Uterus (tissue), 4 donors: ENCODE results near the gene PPP4R4. TPM values are rescaled to one million over a fixed set of nuclear protein-coding genes. Genes with fewer than 3 reads are reported as not detected.
"Not testable (repeated sequence)": the region's sequence is repeated elsewhere in the genome, so short reads cannot be mapped to it uniquely, and the experiment has no call there.

Experiments
- DNase-seq, 2 donors: peaks; one replicate each; pipeline ENCODE4 v3.0.0-alpha.2; 2019 to 2020
- H3K27ac ChIP-seq, 2 donors: fragments of 200-600 bp; sonication (generic); 1 replicate in 1 of 2; 2 replicates in 1 of 2; pipeline ENCODE4 v1.5.1; 2016 to 2018
- H3K27me3 ChIP-seq, 2 donors: fragments of 200-600 bp; sonication (generic); one replicate each; pipeline ENCODE4 v1.5.1; 2018 to 2019; ENCODE audit warnings: control low read depth in 1 of 2
- H3K36me3 ChIP-seq, 2 donors: fragments of 200-600 bp; sonication (generic); one replicate each; pipeline ENCODE4 v1.5.1; 2019; ENCODE audit warnings: control low read depth in 1 of 2
- H3K4me1 ChIP-seq, 2 donors: fragments of 200-600 bp; sonication (generic); one replicate each; pipeline ENCODE4 v1.5.1; 2018 to 2019; ENCODE audit warnings: control low read depth in 1 of 2
- H3K4me3 ChIP-seq, 2 donors: fragments of 200-600 bp; sonication (generic); 1 replicate in 1 of 2; 2 replicates in 1 of 2; pipeline ENCODE4 v1.5.1; 2018 to 2019; ENCODE audit warnings: mild to moderate bottlenecking in 1 of 2
- H3K9me3 ChIP-seq, 2 donors: fragments of 200-600 bp; sonication (generic); one replicate each; pipeline ENCODE4 v1.5.1; 2019; ENCODE audit warnings: control low read depth in 1 of 2
- POLR2A ChIP-seq, 2 donors: fragments of 450-650 bp; IDR thresholded peaks; one replicate each; pipeline ENCODE4 v1.6.1; 2016; ENCODE audit warnings: antibody characterized with exemption in 2 of 2, mild to moderate bottlenecking in 1 of 2, moderate library complexity in 1 of 2
- intact Hi-C: fragments of 100-400 bp; cut with DNase I; formaldehyde crosslinking; loops from one replicate; pipeline ENCODE4 v1.15.1; 2023; ENCODE audit warnings: low total_unique reads
- total RNA-seq, 4 donors: library from RNA; depleted of rRNA in 3 of 4; stranded (reverse); fragments of >200 nt in 3 of 4; gene quantifications; one replicate each; pipeline versions ENCODE4 v1.1.0 to v1.2.4, GENCODE V29; 2014 to 2023
- TF ChIP-seq, protein P1 (sequence below), 4 experiments: fragments of 200-600 bp in 2 of 4; fragments of 450-650 bp in 2 of 4; sonication (generic) in 2 of 4; IDR thresholded peaks; one replicate each; pipeline ENCODE4 v1.5.1; 2016 to 2019; ENCODE audit warnings: antibody characterized with exemption in 4 of 4, mild to moderate bottlenecking in 2 of 4, moderate library complexity in 1 of 4
- donor health status: DM: yes; HTN: yes; CAD: no.

Gene PPP4R4
- total RNA-seq, 4 donors from 2014 or later: 0.59 to 4.1 (median 2.0) TPM

DNA sequence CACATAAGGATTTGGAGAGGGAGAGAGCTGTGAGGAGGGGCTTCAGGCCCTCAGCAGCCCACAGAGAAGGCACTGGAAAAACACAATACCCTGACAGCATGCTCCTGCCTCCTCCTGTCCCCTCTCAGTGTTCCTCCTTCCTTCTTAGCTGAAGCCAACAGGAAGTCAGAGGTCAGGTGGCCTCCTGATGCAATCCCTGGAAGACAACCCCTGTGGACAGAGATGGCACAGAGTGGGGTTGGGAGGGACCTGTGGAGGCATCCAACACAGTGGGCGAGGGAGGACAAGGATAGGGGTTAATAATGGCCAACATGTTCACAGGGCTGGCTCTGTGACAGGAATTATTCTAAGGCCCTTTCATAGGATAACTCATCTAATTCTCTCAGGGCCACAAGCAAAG is 29.4 kb upstream of the PPP4R4 start:
- Histone ChIP-seq H3K36me3 (no peaks in the 10 kb centered on the region), H3K9me3 (no peaks in the 10 kb centered on the region), H3K27ac (no peak overlapping the region), H3K27me3 (no peaks in the 10 kb centered on the region), H3K4me1 (no peaks in the 10 kb centered on the region), H3K4me3 (no peak overlapping the region)
- intact Hi-C loops: no loop called here
- no peak for TF ChIP-seq POLR2A (IDR thresholded peaks at IDR 0.05)
- TF ChIP-seq, protein P1, sequence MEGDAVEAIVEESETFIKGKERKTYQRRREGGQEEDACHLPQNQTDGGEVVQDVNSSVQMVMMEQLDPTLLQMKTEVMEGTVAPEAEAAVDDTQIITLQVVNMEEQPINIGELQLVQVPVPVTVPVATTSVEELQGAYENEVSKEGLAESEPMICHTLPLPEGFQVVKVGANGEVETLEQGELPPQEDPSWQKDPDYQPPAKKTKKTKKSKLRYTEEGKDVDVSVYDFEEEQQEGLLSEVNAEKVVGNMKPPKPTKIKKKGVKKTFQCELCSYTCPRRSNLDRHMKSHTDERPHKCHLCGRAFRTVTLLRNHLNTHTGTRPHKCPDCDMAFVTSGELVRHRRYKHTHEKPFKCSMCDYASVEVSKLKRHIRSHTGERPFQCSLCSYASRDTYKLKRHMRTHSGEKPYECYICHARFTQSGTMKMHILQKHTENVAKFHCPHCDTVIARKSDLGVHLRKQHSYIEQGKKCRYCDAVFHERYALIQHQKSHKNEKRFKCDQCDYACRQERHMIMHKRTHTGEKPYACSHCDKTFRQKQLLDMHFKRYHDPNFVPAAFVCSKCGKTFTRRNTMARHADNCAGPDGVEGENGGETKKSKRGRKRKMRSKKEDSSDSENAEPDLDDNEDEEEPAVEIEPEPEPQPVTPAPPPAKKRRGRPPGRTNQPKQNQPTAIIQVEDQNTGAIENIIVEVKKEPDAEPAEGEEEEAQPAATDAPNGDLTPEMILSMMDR (IDR thresholded peaks at IDR 0.05): no peak
- no peak for DNase-seq

DNA sequence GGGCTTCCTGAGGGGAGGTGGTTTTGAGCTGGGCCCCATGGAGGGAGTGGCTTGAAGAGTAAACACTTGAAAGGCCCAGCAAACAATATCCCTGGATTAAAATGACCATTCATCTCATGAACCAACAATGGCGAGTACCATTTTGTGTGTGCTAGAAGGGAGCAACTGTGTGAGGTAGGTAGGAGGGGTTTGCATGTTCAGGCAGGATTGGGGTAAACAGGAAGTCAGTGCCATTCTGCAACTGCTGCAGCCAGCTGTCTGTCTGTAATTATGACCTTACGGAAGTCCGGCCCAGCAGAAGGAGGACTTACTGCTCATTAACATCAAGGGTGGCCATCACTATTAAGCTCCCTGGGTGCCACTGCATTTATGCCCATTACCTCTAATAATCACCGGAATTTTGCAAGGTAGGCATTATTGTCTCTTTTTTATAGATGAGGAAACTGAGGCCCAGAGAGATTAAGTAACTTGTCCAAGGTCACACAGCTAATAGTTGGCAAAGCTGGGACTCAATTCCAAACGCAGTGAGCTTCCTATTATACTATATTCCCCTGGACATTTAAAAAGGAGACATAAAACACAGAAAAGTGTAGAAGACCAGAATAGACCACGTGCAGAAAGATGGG is 28.1 kb upstream of the PPP4R4 start:
- no peaks in the 10 kb centered on the region for H3K4me1 ChIP-seq
- intact Hi-C loops: no loop called here
- no peak for TF ChIP-seq POLR2A (IDR thresholded peaks at IDR 0.05)
- TF ChIP-seq, protein P1 (IDR thresholded peaks at IDR 0.05): no peak
- H3K27ac ChIP-seq: no peak overlapping the region
- DNase-seq: no peak
- H3K4me3 ChIP-seq: no peak overlapping the region
- H3K9me3 ChIP-seq: no peaks in the 10 kb centered on the region
- no peaks in the 10 kb centered on the region for H3K27me3 ChIP-seq
- no peaks in the 10 kb centered on the region for H3K36me3 ChIP-seq

DNA sequence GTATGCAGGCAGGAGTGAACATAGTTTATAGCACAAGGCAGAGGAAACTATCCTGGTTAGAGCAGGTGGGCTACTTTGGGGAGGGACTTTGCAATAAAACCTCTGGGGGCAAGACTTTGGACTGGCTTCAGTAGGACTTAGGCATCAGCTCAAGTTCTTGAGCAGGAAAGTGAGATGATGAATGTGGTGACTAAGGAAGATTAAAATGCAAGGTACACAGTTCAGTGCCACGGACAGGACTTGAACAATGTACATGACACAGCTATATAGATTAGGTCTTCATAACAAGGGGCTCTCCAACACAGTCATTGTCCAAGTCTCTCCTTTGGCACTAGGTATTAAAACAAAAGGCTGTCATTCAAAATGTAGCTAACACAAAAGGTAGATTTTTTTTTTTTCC is 21.4 kb upstream of the PPP4R4 start:
- intact Hi-C loops: no loop called here
- H3K4me3 ChIP-seq: no peak overlapping the region
- no peaks in the 10 kb centered on the region for H3K36me3 ChIP-seq
- no peak overlapping the region for H3K27ac ChIP-seq
- DNase-seq: no peak
- no peaks in the 10 kb centered on the region for H3K27me3 ChIP-seq
- TF ChIP-seq, protein P1 (IDR thresholded peaks at IDR 0.05): no peak
- TF ChIP-seq POLR2A (IDR thresholded peaks at IDR 0.05): no peak
- H3K4me1 ChIP-seq: no peaks in the 10 kb centered on the region
- no peaks in the 10 kb centered on the region for H3K9me3 ChIP-seq

DNA sequence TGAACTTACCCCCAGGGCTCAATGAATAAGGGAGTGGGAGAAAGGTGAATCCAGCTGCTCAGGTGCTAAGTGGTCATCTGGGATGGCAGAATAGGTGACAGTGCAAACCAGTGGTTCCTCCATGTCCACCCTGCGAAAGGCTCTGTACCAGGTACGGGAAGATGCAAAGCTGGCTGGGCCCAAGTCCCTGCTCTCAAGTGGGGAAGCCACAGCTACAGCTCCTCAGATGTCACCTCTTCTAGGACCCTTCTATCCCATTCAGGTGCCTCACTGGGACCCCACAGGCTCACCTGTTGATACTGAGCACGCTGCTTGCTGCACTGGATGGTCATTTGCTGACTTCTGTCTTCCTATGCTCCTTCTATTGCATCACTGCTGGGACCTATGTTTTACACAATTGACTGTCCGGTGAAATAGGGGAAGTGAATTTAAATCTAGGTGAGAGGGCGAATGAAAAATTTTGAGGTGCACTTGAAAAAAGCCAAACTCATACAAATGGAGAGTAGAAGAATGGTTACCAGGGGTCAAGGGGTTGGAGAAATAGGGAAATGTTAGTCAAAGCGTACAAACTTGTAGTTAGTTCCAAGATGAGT is 20.3 kb upstream of the PPP4R4 start:
- H3K27me3 ChIP-seq: no peaks in the 10 kb centered on the region
- TF ChIP-seq, protein P1 (IDR thresholded peaks at IDR 0.05): no peak
- no peak for TF ChIP-seq POLR2A (IDR thresholded peaks at IDR 0.05)

DNA sequence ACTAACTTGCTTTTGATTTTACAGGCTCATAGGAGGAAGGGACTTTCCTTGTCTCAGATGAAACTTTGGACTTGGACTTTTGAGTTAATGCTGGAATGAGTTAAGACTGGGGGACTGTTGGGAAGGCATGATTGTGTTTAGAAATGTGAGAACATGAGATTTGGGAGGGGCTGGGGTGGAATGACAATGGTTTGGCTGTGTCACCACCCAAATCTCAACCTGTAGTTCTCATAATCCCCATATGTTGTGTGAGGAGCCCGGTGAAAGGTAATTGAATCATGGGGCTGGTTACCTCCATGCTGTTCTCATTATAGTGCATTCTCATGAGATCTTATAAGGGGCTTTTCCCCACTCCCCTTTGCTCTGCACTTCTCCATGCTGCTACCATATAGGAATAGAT is 18.0 kb upstream of the PPP4R4 start:
- H3K9me3 ChIP-seq, H3K36me3 ChIP-seq, H3K4me1 ChIP-seq, DNase-seq, H3K27ac ChIP-seq, intact Hi-C loops, H3K4me3 ChIP-seq, H3K27me3 ChIP-seq: not testable (repeated sequence)

More for the DNA sequence above, 20.3 kb upstream of the PPP4R4 start:
- intact Hi-C loops: no loop called here
- Histone ChIP-seq H3K36me3 (no peaks in the 10 kb centered on the region), H3K9me3 (no peaks in the 10 kb centered on the region), H3K27ac (no peak overlapping the region), H3K4me1 (no peaks in the 10 kb centered on the region), H3K4me3 (no peak overlapping the region)
- no peak for DNase-seq
